Activated CD8-positive, alpha-beta T cell treated with anti-CD3 and anti-CD28 coated beads, Interleukin-2, amount 10 ng/mL, durations not matched to agents 7 days and 5 days (primary cell): ENCODE results near the gene LRGUK. TPM values are rescaled to one million over a fixed set of nuclear protein-coding genes. Genes with fewer than 3 reads are reported as not detected.

Experiments used
- ATAC-seq: fragments of 150-1000 bp; cut with Tn5 transposase; one replicate; pipeline ENCODE4 v1.10.0; 2021; ENCODE audit warnings: moderate library complexity
- CTCF ChIA-PET: fragments of 350-600 bp; sonication (Branson Sonifier 250); formaldehyde crosslinking; loops from one replicate; lab custom pipeline; 2021; ENCODE audit warnings: antibody characterized with exemption; lab: Charles Lee
- POLR2A ChIA-PET: fragments of 350-600 bp; sonication (Branson Sonifier 250); formaldehyde crosslinking; loops from one replicate; lab custom pipeline; 2021; ENCODE audit warnings: antibody characterized with exemption; lab: Charles Lee
- DNase-seq: peaks from one replicate; pipeline ENCODE4 v3.0.0-alpha.2; 2020
- H3K27ac Mint-ChIP-seq: one replicate; pipeline ENCODE4 v1.8.0; 2021; ENCODE audit warnings: mild to moderate bottlenecking, mixed read lengths
- H3K27me3 Mint-ChIP-seq: one replicate; pipeline ENCODE4 v1.8.0; 2021; ENCODE audit warnings: low read depth, mixed read lengths
- H3K36me3 Mint-ChIP-seq: one replicate; pipeline ENCODE4 v1.8.0; 2021; ENCODE audit warnings: low read depth, mixed read lengths
- H3K4me1 Mint-ChIP-seq: one replicate; pipeline ENCODE4 v1.8.0; 2021; ENCODE audit warnings: low read depth, mixed read lengths
- H3K4me3 Mint-ChIP-seq: one replicate; pipeline ENCODE4 v1.8.0; 2021; ENCODE audit warnings: mild to moderate bottlenecking, mixed read lengths
- H3K9me3 Mint-ChIP-seq: one replicate; pipeline ENCODE4 v1.8.0; 2022; ENCODE audit warnings: mixed read lengths; ENCODE audit not compliant: insufficient read depth
- total RNA-seq, 2 experiments: library from RNA; stranded (reverse); gene quantifications; one replicate each; pipeline ENCODE4 v1.2.3, GENCODE V29; 2021

The LRGUK gene
- total RNA-seq, 2 experiments from 2014 or later = 0.13 to 0.18 TPM

DNA sequence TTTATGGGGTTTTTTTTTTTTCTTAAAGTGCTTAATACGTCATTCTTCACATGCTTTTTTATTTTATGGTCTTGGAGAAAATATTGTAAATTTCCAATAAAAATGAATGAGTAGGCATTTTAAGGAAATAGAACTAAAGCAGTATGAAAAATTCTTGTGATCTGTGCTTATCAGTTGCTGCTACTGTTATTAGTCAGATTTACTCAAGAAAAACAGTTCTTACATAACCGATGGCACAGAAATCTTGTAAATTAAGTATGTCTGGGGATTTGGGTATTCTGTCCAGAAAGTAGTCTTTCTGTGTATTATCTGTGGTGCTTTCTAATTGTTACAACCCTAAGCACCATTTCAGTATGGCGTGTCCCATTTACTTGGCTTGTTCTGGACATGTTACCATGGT is 64.7 kb downstream of the LRGUK start:
- Mint-ChIP-seq H3K27me3 (peaks cover 3% of the 10 kb centered on the region), H3K4me3 (no peak overlapping the region), H3K27ac (no peak overlapping the region), H3K9me3 (no peaks in the 10 kb centered on the region), H3K36me3 (no peaks in the 10 kb centered on the region), H3K4me1 (no peaks in the 10 kb centered on the region)
- DNase-seq (no peak), ATAC-seq (no peak)
- CTCF ChIA-PET = no interaction called here
- POLR2A ChIA-PET = no interaction called here

DNA sequence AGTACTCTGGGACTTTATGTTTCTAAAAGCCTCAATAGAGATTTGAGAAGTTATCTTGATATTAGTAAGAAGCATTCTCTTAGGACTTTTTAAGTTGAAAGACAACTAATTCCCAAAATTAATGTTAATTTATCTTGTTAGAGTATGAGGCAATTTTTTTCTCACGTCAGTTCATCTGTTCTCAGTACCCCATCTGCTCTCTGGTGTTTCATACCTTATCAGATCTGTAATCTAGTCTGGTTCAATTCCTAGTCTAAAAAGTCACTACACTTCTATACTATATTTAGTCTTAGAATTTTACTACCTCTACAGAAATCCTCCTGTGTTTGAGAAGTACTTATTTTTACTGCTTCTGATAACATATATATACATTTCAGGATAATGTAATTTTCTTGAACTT is 66.1 kb downstream of the LRGUK start:
- H3K36me3 Mint-ChIP-seq = no peaks in the 10 kb centered on the region
- POLR2A ChIA-PET = no interaction called here
- peaks cover 1% of the 10 kb centered on the region for H3K27me3 Mint-ChIP-seq
- ATAC-seq (no peak), DNase-seq (no peak)
- CTCF ChIA-PET = no interaction called here
- H3K9me3 Mint-ChIP-seq = no peaks in the 10 kb centered on the region
- H3K4me3 Mint-ChIP-seq = no peak overlapping the region
- H3K27ac Mint-ChIP-seq = no peak overlapping the region
- no peaks in the 10 kb centered on the region for H3K4me1 Mint-ChIP-seq

DNA sequence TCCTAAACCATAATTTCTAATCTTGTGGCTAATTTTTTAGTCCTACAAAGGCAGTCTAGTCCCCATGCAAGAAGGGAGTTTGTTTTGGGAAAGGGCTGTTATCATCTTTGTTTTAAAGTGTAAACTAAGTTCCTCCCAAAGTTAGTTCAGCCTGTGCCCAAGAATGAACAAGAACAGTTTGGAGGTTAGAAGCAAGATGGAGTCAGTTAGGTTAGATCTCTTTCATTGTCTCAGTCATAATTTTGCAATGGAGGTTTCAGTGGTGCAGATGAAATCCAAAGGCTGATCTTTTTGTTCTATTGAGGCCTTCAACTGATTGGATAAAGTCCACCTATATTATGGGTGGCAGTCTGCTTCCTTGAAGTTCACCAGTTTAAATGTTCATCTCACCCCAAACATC is 68.1 kb downstream of the LRGUK start:
- CTCF ChIA-PET = no interaction called here
- DNase-seq (no peak), ATAC-seq (no peak)
- POLR2A ChIA-PET = no interaction called here
- no peaks in the 10 kb centered on the region for H3K27me3 Mint-ChIP-seq
- no peaks in the 10 kb centered on the region for H3K4me1 Mint-ChIP-seq
- no peak overlapping the region for H3K27ac Mint-ChIP-seq
- H3K36me3 Mint-ChIP-seq = no peaks in the 10 kb centered on the region
- no peak overlapping the region for H3K4me3 Mint-ChIP-seq
- no peaks in the 10 kb centered on the region for H3K9me3 Mint-ChIP-seq

DNA sequence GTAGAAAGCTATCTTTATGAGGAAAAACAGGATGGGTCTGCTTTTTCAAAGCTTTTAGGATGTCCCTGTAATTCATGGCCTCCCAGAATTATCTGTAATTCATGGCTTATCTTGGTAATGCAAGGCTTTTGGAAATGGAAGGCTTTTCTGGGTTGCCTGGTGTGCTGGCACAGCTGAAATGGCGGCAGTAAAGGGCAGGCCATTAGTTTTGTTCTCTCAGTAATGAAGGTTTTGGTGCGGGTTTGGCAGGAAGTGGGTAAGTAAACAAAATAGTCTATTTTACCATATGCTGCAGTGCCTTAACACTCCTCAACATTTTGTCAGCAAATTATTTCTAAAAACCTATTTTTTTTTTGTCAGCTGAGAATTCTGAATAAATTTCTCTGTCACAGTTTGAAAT is 69.3 kb downstream of the LRGUK start:
- POLR2A ChIA-PET = no interaction called here
- Mint-ChIP-seq H3K9me3 (no peaks in the 10 kb centered on the region), H3K4me1 (no peaks in the 10 kb centered on the region), H3K4me3 (no peak overlapping the region), H3K27me3 (no peaks in the 10 kb centered on the region), H3K27ac (no peak overlapping the region), H3K36me3 (no peaks in the 10 kb centered on the region)
- DNase-seq = no peak
- ATAC-seq = no peak
- CTCF ChIA-PET = no interaction called here

DNA sequence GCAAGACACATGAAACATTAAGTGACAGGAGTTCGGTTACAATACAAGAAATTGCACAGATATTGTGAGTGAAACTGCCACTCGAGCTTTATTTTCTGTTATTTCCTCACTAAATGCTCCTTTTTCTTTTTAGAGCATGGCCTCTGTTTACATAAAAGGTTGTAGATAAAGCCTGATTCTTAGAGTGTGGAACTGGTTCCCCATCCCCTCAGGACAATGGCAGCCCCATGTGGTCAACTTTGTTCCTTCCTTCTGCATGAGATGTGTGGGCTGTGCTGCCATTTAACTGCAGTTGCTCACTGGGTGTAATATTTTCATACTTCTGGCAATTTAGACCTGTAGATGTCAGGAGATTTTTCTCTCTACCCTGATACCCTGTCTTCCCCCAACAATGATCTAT is 70.2 kb downstream of the LRGUK start:
- Mint-ChIP-seq H3K4me1 (no peaks in the 10 kb centered on the region), H3K27ac (no peak overlapping the region), H3K27me3 (no peaks in the 10 kb centered on the region), H3K4me3 (no peak overlapping the region), H3K9me3 (no peaks in the 10 kb centered on the region), H3K36me3 (no peaks in the 10 kb centered on the region)
- ChIA-PET CTCF (no interaction called here), POLR2A (no interaction called here)
- DNase-seq (no peak), ATAC-seq (no peak)

DNA sequence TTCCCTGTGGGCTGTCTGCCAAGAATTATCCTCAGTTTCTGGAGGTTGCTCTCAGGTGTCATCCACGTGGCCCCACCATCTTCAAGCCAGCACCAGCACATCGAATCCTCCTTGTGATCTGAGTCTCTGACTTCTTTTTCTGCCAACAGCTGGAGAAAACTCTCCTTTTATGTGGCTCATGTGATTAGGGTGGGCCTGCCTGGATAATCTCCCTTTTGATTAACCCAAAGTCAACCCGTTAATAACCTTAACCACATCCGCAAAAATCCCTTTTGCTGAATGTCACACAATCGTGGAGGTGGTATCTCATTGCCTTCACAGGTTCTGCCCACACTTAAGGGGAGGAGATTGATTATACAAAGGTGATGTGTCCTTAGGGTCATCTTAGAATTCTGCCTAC is 73.8 kb downstream of the LRGUK start:
- Mint-ChIP-seq H3K4me1 (no peaks in the 10 kb centered on the region), H3K27ac (no peak overlapping the region), H3K36me3 (no peaks in the 10 kb centered on the region), H3K9me3 (no peaks in the 10 kb centered on the region), H3K4me3 (no peak overlapping the region), H3K27me3 (no peaks in the 10 kb centered on the region)
- ChIA-PET POLR2A (no interaction called here), CTCF (no interaction called here)
- DNase-seq (no peak), ATAC-seq (no peak)

DNA sequence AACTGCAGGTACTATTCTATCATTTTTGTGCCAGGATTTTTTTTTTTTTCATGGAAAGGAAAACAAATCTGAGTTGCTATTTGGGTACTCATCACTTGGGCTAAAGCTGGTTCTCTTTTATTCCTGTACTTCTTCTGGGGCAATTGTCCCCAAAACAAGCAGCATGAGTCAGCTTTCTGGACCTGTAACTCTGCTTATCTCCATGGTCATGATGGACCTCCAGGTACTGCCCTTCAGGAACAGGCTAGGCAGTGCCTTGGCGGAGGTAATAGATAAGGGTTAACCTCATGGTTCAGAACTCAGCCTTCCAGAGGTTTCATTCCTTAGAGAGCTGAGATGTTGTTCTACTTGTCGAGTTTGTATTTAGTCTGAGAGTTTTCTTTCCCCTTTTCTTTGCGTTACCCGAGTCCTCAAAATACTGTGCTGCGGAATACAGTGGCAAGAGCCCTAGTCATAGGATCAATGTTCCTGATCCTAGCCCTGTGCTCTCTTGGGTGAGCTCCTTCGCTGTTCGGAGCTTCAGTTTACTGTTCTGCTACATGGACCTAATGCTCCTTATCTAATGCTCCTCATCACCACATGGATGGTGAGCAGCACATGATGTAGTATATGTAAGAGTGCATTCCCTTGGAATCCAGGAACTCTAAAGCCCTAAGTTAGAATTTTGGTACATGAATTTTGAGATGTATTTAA is 74.6 kb downstream of the LRGUK start:
- DNase-seq = no peak
- ChIA-PET POLR2A (no interaction called here), CTCF (no interaction called here)
- ATAC-seq = no peak
- Mint-ChIP-seq H3K9me3 (no peaks in the 10 kb centered on the region), H3K36me3 (no peaks in the 10 kb centered on the region), H3K4me1 (no peaks in the 10 kb centered on the region), H3K27me3 (no peaks in the 10 kb centered on the region), H3K4me3 (no peak overlapping the region), H3K27ac (no peak overlapping the region)

DNA sequence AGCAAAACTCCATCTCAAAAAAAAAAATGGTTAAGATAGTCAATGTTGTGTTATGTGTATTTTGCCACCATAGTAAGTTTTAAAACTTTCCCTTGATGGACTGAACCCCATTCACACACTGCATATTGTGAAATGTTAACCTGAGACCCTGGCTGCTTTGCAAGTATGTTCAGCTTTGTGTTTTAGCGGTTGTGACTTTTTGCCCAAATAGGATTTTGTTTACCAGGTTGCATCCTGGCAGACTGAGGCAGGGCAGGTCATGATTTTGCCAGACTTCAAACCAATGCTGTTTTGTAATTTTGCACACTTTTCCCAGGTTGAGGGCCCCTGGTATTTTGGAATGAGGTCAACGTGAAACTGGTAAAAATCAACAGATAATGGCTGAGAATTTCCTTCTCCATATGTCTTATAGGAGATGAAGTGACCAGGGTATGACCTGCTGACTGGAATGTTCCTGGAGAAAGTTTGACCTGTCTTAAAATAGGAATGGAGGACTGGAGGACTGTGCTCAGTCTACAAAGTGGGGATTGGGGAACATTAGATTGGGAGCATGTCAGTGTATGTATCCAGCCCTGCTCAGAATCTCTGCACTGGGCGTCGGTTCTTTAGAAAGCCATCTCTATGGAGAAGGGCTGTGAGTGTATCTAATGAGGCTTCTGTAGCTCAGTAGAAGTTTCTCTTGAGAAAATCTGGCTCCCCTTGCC is 76.2 kb downstream of the LRGUK start:
- ATAC-seq (no peak), DNase-seq (no peak)
- Mint-ChIP-seq H3K36me3 (no peaks in the 10 kb centered on the region), H3K27ac (no peak overlapping the region), H3K9me3 (no peaks in the 10 kb centered on the region), H3K4me3 (no peak overlapping the region), H3K27me3 (no peaks in the 10 kb centered on the region), H3K4me1 (no peaks in the 10 kb centered on the region)
- CTCF ChIA-PET = no interaction called here
- POLR2A ChIA-PET = no interaction called here

DNA sequence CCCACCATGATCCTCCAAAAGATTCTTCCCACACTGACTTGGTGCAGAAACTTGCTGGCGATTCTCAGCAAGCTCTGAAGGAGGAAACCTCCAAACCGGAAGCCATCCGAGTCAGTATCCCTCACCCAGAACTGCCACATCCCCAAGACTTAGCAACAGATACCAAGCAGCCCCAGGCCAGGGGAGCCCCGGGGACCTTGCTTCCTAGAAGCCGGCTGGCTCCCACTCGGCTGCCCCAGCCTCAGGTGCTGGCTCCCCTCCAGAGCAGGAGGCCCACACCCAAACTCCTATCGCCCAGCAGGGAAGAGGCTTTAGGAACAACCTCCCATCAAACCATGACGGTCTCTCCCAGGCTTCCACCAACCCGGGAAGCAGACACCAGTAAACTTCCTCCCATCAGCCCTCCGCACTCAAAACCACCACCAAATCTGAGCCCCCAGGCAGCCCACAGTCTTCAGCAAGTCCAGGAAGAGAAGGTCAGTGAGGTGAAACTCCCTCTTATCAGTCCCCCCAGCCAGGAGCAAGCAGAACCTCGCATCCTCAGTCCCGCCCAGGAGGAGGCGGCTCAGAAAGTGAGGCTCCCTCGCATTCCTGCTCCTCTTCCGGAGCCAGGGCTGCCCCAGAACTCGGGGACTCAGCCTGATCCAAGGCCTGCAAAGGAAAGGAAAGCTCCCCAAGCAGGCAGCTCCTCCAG is 82.3 kb downstream of the LRGUK start:
- DNase-seq (no peak), ATAC-seq (no peak)
- Mint-ChIP-seq H3K4me1 (no peaks in the 10 kb centered on the region), H3K27me3 (peaks cover 8% of the 10 kb centered on the region), H3K4me3 (no peak overlapping the region), H3K27ac (no peak overlapping the region), H3K9me3 (no peaks in the 10 kb centered on the region), H3K36me3 (no peaks in the 10 kb centered on the region)
- ChIA-PET POLR2A (no interaction called here), CTCF (no interaction called here)

DNA sequence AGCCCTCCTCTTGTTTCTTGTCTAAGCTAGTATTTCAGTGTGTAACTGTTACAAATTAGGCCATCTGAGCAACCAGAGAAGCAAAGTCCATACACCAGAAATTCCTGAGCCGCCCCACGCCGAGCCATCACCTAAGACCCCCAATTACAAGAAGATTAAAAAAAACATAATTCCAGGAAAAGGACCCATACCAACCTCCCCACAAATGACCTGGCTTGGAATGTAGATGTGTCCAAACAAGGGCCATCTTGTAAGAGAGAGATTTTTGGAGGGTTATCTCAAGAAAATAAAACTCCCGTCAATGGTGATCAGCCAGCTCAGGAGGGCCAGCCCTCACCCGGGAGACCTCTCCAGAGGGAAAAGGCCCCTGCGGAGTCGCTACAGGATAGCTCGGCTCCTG is 83.1 kb downstream of the LRGUK start:
- ATAC-seq (no peak), DNase-seq (no peak)
- no peak overlapping the region for H3K4me3 Mint-ChIP-seq
- H3K27me3 Mint-ChIP-seq = peaks cover 8% of the 10 kb centered on the region
- H3K36me3 Mint-ChIP-seq = no peaks in the 10 kb centered on the region
- ChIA-PET CTCF (no interaction called here), POLR2A (no interaction called here)
- no peaks in the 10 kb centered on the region for H3K4me1 Mint-ChIP-seq
- H3K9me3 Mint-ChIP-seq = no peaks in the 10 kb centered on the region
- H3K27ac Mint-ChIP-seq = no peak overlapping the region

DNA sequence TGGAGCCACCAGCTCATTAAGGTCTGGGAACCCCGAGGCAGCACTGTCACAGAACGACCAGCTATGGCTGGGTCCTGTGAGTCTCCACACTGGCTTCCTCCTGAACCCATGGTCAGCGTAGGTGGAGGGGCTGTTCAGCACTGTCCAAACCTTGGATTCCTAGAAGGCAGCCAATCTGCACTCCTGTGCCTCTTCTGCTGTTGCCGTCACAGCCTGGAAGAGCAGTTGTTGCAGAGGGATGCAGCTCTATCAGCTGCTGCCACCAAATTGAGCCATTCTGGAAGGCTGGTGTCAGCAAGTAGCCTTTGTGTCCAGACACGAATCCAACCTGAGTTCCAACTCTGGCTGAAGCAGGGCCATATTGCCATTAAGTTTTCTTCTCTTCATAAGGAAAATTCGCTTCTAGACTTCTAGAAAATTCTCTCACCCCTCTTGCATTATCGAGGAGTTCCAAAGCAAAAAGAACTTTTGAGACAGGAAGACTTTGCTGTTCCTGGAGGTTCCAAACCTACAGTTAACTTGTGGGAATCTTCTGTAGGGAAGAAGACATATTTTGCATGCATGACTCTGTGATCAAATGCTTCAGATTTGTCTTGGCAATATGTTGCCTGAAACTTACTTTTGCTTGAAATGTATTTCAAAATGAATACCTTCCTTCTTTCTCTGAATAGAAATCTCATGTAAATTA is 84.0 kb downstream of the LRGUK start:
- H3K36me3 Mint-ChIP-seq = no peaks in the 10 kb centered on the region
- no peak for DNase-seq
- no peak overlapping the region for H3K27ac Mint-ChIP-seq
- CTCF ChIA-PET = no interaction called here
- H3K27me3 Mint-ChIP-seq = peaks cover 8% of the 10 kb centered on the region
- H3K9me3 Mint-ChIP-seq = no peaks in the 10 kb centered on the region
- no peak overlapping the region for H3K4me3 Mint-ChIP-seq
- no peak for ATAC-seq
- no peaks in the 10 kb centered on the region for H3K4me1 Mint-ChIP-seq
- POLR2A ChIA-PET = no interaction called here

DNA sequence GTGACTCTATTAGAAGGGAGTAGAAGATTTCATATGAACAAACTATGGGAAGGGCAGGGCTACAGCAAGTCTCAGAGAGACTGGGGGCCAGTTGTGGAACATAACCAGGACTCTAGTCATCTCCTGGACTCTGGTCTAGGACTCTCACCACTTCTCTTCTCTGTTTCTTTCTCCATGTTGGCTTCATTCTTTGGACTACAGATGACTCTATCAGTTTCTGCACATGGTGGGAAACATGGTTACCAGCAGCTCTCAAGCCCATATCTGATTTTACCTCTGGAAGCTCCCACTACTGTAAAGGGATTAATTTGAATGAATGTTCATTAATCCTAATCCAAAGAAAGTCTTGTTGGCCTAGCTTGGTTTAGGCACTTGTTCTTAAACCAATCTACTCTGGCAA is 84.7 kb downstream of the LRGUK start:
- Mint-ChIP-seq H3K4me1 (no peaks in the 10 kb centered on the region), H3K9me3 (no peaks in the 10 kb centered on the region), H3K27me3 (peaks cover 8% of the 10 kb centered on the region), H3K36me3 (no peaks in the 10 kb centered on the region), H3K4me3 (no peak overlapping the region), H3K27ac (no peak overlapping the region)
- POLR2A ChIA-PET = no interaction called here
- ATAC-seq (no peak), DNase-seq (no peak)
- CTCF ChIA-PET = no interaction called here
